ENCODE measurements around the gene RTP3.
"Not testable (repeated sequence)": the region's sequence is repeated elsewhere in the genome, so short reads cannot be mapped to it uniquely, and the experiment has no call there.

RTP3 gene

GRCh38 chr3:46492890-46493547 lies 4.8 kb upstream of the RTP3 start:
- Histone ChIP-seq H3K4me3 (ENCODE audit: low read depth in 1 of 2, low read length in 2 of 2) (no peak overlapping the region), H3K79me2 (ENCODE audit: insufficient read depth, low read length) (no peaks in the 10 kb centered on the region), H3K27ac (ENCODE audit: low read length) (no peak overlapping the region), H3K9ac (ENCODE audit: low read depth, low read length) (no peak overlapping the region), H4K20me1 (ENCODE audit: insufficient read depth, low read length) (no peaks in the 10 kb centered on the region), H3K27me3 (ENCODE audit: insufficient read depth, low read length, poor library complexity) (no peaks in the 10 kb centered on the region), H3K9me3 (ENCODE audit: insufficient read depth, low read length, severe bottlenecking) (no peaks in the 10 kb centered on the region), H3K4me2 (ENCODE audit: insufficient read depth, low read length) (no peak overlapping the region), H3K4me1 (ENCODE audit: insufficient read depth, low read length) (peaks cover 57% of the 10 kb centered on the region), H3K36me3 (ENCODE audit: insufficient read depth, low read length) (no peaks in the 10 kb centered on the region), H2AFZ (ENCODE audit: low read depth, low read length) (no peak overlapping the region)
- no peak for DNase-seq
- ATAC-seq (ENCODE audit: insufficient read depth, low read depth) = no peak
- TF ChIP-seq CTCF (IDR thresholded peaks at IDR 0.05; ENCODE audit: borderline replicate concordance, extremely low read depth, low read length, poor library complexity, severe bottlenecking) (no peak), EZH2 (IDR thresholded peaks at IDR 0.05; ENCODE audit: borderline replicate concordance, low read depth, low read length, severe bottlenecking) (no peak)

- H3K4me1 ChIP-seq (ENCODE audit: insufficient read depth, low read length) = peaks cover 47% of the 10 kb centered on the region
- H3K79me2 ChIP-seq (ENCODE audit: insufficient read depth, low read length); H3K9me3 ChIP-seq (ENCODE audit: insufficient read depth, low read length, severe bottlenecking); ATAC-seq (ENCODE audit: insufficient read depth, low read depth); H3K27ac ChIP-seq (ENCODE audit: low read length); H2AFZ ChIP-seq (ENCODE audit: low read depth, low read length); H3K4me2 ChIP-seq (ENCODE audit: insufficient read depth, low read length); H3K36me3 ChIP-seq (ENCODE audit: insufficient read depth, low read length); H3K27me3 ChIP-seq (ENCODE audit: insufficient read depth, low read length, poor library complexity); H3K4me3 ChIP-seq (ENCODE audit: low read depth in 1 of 2, low read length in 2 of 2); H4K20me1 ChIP-seq (ENCODE audit: insufficient read depth, low read length); DNase-seq; H3K9ac ChIP-seq (ENCODE audit: low read depth, low read length): not testable (repeated sequence)
Observed at GRCh38 chr3:46494491-46494890, 3.3 kb upstream of the RTP3 start.

- Histone ChIP-seq H3K27ac (ENCODE audit: low read length) (no peak overlapping the region), H3K4me1 (ENCODE audit: insufficient read depth, low read length) (peaks cover 43% of the 10 kb centered on the region)
- no peak for DNase-seq
Observed at GRCh38 chr3:46495901-46496456, 1.8 kb upstream of the RTP3 start.

More at GRCh38 chr3:46495901-46496456, 1.8 kb upstream of the RTP3 start:
- H4K20me1 ChIP-seq (ENCODE audit: insufficient read depth, low read length) = no peaks in the 10 kb centered on the region
- no peaks in the 10 kb centered on the region for H3K79me2 ChIP-seq (ENCODE audit: insufficient read depth, low read length)
- no peak for ATAC-seq (ENCODE audit: insufficient read depth, low read depth)
- H2AFZ ChIP-seq (ENCODE audit: low read depth, low read length) = no peak overlapping the region
- no peak overlapping the region for H3K9ac ChIP-seq (ENCODE audit: low read depth, low read length)
- no peaks in the 10 kb centered on the region for H3K9me3 ChIP-seq (ENCODE audit: insufficient read depth, low read length, severe bottlenecking)
- TF ChIP-seq CTCF (IDR thresholded peaks at IDR 0.05; ENCODE audit: borderline replicate concordance, extremely low read depth, low read length, poor library complexity, severe bottlenecking) (no peak), EZH2 (IDR thresholded peaks at IDR 0.05; ENCODE audit: borderline replicate concordance, low read depth, low read length, severe bottlenecking) (no peak)
- no peak overlapping the region for H3K4me3 ChIP-seq (ENCODE audit: low read depth in 1 of 2, low read length in 2 of 2)
- H3K4me2 ChIP-seq (ENCODE audit: insufficient read depth, low read length) = no peak overlapping the region
- no peaks in the 10 kb centered on the region for H3K27me3 ChIP-seq (ENCODE audit: insufficient read depth, low read length, poor library complexity)
- no peaks in the 10 kb centered on the region for H3K36me3 ChIP-seq (ENCODE audit: insufficient read depth, low read length)

Data from DND-41 (cell line).